WTC11 (cell line): ENCODE measurements around the gene EVC.

ENCODE experiments used
- CTCF ChIP-seq: fragments of 200-600 bp; IDR thresholded peaks from 2 replicates; pipeline ENCODE4 v1.8.0; 2022; ENCODE audit warnings: antibody characterized with exemption
- HMGXB4 ChIP-seq: sonication (generic); formaldehyde crosslinking; IDR thresholded peaks from 2 replicates; pipeline ENCODE4 v1.8.1; 2023; ENCODE audit warnings: mild to moderate bottlenecking, moderate library complexity, missing genetic modification reagents

- TF ChIP-seq CTCF: no peak
- TF ChIP-seq HMGXB4 (CRISPR knock-in tag): no peak
These were observed 129.0 kb downstream of the EVC start for GRCh38 chr4:5839751-5840674.
